Measurements from ENCODE around the gene TOR4A. TPM values are rescaled to one million over a fixed set of nuclear protein-coding genes. Genes with fewer than 3 reads are reported as not detected.
A peak's percentile ranks its signal among the peaks of the same experiment; 100 is the strongest.

TOR4A gene
- total RNA-seq, 1 donor from 2014 or later = 13.9 TPM

DNA sequence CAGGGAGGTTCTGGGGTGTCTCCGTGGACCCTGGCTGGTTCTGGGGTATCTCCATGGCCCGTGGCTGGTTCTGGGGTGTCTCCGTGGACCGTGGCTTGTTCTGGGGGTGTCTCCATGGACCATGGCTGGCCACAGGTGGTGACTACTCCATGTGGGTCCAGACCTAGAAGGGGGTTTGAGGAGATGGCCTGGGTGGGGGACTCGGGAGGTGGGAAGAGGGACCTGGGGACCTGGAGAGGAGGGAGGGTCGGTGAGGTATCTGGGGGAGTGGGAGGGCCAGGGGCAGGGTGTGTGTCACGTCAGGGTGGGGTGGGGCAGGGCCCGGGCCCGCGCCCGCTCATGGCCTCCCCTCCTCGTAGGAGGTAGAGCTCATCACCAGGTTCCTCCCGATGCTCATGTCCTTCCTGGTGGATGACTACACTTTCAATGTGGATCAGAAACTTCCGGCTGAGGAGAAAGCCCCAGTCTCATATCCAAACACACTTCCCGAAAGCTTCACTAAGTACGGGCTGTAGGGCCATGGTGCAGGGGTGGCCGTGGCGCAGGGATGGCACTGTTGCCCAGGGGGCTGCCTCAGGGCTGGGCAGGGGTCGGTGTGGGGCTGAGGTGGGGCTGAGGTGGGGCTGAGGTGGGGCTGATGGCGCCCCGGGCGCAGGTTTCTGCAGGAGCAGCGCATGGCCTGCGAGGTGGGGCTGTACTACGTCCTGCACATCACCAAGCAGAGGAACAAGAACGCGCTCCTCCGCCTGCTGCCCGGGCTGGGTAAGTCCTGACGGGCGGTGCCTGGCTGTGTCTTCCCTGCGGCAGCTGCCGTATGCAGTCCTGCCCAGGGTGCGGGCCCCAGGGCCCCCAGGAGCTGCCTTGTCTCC is 10.7 kb upstream of the TOR4A start:
- no peak for DNase-seq (ENCODE audit: low spot score)
- intact Hi-C loops (cut with DNase I) = no loop called here

DNA sequence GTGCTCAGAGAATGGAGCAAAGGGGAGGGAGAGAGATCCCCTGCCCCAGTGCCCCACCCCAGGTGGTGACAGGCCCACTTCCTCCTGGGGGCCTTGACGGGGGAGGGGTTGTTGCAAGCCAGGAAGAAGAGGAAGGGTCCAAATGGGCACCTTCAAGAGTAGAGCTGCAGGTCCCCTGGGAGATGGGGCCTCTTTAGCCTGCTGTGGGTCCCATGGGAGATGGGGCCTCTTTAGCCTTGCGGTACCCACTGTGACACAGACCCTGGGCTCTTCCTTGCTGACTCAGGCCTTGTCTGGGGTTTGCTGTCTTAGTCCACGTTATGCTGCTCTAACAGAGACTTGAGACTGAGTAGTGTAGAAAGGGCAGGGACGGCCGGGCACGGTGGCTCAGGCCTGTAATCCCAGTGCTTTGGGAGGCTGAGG is 9.6 kb upstream of the TOR4A start:
- no peak for DNase-seq (ENCODE audit: low spot score)
- intact Hi-C loops (cut with DNase I) = no loop called here

DNA sequence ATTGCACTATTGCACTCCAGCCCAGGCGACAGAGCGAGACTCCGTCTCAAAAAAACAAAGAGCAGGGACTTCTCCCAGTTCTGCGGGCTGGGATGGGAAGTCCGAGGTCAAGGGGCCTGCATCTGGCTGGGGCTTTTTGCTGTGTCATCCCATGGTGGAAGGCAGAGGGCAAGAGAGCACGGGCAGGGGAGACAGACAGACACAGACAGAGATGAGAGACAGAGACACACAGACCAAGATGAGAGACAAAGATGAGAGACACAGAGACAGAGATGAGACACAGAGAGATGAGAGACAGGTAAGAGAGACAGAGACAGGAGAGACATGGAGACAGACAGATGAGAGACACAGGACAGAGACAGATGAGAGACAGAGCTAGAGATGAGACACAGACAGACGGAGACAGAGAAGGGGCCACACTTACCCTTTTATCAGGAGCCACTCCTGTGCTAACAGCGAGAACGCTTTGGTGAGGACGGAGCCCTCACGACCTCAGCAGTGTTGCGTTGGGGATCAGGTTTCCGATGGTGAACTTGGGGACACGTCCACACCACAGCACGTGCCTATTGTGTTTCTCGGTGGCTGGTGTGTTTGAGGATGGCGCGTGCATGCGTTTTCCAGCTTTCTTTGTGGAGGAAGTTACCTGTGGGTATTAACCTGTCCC is 8.9 kb upstream of the TOR4A start:
- DNase-seq (ENCODE audit: low spot score) = no peak
- intact Hi-C loops (cut with DNase I) = no loop called here

DNA sequence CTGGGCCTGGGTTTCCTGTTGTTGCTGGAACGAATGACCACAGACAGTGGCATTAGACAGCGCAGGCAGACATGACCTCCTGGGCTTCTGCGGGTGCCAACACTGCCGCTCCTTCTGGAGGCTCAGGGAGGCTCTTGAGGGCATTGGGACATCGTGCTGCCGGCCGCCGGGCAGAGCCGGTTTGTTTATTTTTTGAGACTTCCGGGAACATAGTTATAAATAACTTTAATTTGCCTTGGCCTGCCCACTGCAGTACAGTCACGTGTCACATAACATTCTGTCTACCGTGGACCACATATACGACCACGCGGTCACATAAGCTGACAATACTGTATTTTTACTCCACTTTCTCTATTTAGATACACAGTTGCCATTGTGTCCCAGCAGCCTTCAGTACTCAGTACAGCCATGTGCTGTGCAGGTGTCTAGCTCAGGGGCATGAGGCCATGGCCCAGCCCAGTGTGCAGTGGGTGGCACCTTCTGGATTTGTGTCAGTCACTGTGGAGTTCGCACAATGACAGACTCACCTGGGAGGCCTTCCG is 8.2 kb upstream of the TOR4A start:
- no peak for DNase-seq (ENCODE audit: low spot score)
- intact Hi-C loops (cut with DNase I) = no loop called here

DNA sequence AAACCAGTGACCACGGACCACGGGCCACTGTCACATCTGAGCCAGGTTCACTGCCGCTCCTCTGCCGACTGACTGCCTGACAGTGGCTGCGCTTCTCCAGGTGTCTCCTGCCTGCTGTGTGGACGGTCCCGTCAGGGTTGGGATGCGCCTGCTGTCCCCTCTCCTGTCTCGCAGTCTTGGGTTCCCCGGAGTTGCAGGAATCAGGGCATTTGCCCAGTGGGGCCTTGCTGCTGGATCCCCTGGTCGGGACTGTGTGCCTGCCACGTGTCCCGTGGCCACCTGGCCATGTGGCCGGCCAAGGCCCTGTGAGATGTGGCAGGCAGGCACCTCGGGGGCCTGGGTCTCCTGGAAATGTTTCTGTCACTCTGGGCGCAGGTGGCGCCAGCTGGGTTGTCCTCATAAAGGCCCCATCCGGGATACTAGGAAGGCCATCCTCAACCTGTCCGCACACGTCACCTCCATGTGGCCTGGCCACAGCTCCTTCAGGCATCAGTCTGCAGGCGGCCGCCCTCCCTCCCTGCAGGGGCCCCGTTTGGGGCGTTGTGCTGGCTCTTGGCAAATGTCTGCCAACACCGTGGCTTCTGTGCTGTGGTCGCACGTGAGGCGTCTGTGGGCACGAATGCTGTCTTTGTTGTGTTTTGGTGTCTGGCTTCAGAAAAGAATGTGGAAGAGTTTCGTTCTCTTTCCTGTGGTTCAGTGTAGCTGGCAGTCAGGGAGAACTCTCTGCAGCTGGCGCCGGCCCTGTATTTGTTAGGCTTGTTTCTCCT is 6.4 kb upstream of the TOR4A start:
- no peak for DNase-seq (ENCODE audit: low spot score)
- intact Hi-C loops (cut with DNase I) = no loop called here

DNA sequence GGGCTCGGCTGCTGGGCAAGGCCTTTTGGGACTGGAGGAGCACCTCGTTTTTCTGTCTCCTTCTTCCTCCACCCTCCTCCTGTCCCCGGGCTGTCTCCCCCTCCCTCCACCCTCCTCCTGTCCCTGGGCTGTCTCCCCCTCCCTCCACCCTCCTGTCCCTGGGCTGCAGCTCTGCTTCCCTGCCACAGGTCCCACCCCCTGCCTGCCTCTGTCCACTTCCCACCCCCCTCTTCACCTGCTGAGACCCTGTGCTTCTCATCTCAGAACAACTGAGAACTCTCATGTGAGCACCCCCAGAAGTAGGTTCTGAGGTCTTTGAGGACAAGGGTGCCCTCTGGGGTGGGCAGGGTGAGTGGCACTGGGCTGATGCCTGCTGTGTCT is 5.8 kb upstream of the TOR4A start:
- no peak for DNase-seq (ENCODE audit: low spot score)
- intact Hi-C loops (cut with DNase I) = no loop called here

DNA sequence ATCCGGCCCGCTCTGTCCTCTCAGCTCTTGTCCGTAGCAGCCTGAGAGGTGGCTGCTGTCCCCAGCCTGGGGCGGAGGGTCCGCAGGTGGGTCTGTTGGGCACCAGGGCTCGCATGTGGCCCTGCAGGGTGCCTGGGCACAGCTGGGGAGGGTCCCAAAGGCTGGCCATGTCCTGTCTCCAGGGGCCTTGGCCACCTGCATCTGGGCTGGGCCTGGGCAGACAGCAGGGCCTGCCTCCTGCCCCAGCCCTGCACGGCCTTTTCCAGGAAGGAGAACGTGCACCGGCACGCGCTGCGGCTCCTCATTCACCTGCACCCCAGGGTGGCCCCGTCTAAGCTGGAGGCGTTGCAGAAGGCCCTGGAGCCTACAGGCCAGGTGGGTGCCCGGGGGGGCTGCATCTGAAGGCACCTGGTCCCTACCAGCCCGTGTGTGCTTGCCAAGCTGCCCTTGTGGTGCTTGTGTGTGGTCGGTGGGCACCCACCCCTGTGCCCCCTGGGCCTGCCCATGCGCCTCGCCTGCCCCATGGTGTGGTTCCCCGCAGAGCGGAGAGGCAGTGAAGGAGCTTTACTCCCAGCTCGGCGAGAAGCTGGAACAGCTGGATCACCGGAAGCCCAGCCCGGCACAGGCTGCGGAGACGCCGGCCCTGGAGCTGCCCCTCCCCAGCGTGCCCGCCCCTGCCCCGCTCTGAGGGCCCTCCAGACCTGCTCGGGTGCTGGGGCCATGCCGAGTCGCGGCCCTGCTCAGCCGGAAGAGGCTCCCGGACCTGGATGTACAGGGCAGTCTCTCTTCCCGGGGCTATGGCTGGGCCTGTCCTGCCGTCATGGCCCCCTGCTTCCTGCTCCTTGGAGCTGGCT is 5.1 kb upstream of the TOR4A start:
- intact Hi-C loops (cut with DNase I) = no loop called here
- DNase-seq (ENCODE audit: low spot score) = no peak

DNA sequence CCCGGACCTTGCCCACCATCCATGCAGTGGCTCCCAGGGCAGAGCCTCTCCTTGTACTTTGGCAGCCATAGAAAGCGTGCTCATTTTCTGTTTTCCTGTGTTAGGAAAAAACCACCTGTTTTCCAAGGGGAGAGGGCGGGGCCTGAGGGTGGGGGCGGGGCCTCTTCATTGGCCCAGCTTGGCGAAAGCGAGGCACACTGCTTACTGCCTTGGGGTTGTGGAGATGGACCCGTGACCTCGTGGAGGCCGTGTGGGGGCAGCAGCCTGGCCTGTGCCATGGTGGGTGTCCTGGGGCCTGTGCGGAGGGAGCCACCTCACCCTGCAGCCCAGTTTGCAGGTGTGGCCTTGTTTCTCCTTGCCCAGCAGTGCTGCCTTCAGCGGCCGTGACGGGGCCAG is 4.4 kb upstream of the TOR4A start:
- no peak for DNase-seq (ENCODE audit: low spot score)
- intact Hi-C loops (cut with DNase I) = no loop called here

DNA sequence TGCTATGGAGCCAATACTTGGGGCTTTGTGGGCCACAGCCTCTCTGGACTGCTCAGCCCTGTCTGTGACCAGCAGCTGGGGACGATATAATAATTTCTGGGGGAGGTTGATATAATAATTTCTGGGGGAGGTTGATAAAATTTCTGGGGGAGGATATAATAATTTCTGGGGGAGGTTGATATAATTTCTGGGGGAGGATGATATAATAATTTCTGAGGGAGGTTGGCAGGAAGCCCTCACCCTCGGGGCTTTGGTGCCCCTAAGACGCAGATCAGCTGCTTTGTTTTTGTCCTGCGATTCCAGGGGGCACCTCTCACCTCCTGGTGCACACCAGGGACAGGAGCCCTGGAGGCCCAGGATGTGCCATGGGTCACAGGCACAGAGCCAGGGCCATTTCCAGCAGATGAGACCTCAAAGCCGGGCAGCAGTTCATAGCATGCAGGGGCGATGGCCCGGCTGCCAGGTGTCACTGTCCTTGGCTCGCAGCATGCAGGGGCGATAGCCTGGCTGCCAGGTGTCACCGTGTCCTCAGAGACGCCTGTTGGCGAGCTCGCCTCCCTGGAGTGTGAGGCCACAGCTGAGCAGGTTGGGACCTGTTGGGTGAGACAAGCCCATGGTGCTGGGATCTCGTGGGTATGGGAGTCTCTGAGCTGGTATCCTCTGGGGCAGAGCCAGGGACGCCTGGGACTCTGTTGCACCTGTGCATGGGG is 3.8 kb upstream of the TOR4A start:
- intact Hi-C loops (cut with DNase I) = no loop called here
- DNase-seq (ENCODE audit: low spot score) = no peak

DNA sequence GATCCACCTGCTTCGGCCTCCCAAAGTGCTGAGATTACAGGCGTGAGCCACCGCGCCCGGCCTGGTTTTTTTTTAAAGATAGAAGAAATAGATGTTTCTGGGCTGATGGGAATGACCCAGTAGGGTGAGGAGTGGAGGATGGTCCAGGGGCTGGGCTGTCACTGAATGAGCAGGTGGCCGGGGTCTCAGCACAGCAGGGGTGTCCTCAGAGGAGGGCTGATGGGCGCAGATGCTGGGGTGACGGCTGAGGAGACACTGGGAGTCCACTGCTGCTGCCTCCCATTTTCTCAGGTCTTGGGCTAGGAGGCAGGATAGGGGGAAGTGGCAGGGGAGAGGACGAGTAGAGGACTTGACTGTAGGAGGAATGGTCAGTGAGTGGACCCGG is 2.3 kb upstream of the TOR4A start:
- intact Hi-C loops (cut with DNase I) = no loop called here

DNA sequence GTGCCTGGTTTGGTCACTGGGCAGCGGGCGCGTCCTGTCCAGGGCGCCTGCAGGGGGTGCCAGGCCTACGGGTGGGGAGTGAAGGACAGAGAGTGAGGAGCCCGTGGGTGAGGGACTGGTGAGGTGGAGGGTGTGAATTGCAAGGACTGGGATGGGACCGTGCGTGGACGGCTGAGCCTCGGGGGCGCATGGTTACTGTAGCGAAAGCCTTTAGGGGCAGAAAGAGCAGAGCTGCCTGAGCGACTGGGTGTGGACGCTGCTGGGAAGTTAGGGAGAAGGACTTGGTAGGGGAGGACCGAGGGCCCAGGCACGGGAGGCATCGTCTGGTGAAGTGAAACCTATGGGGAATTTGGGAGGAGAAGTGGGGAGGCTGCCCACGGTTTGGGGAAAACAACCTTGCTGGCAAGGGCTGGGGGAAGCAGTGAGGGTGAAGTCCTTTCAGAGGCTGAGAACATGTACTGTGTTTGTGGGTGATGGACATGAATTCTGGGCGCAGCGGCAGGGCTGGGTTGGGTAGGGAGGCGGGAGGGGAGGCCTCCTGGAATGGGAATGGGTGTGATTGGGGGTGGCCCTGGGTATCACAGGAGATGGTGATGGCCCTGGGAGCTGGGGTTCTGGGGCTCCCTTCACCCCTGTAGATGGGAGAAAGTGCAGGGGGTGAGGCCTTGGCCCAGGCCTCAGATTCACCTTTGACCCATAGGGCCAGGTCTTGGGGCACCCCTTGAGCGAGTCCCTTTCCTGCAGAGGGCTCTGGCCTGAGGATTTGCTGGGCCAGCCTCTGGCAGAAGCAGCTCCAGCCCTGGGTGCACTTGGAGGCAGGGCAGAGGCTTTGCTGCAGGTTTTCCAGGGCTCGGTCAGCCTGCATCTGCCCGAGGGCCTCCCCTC is 1.7 kb upstream of the TOR4A start:
- no peak for DNase-seq (ENCODE audit: low spot score)
- intact Hi-C loops (cut with DNase I) = no loop called here

More for the DNA sequence above, 2.3 kb upstream of the TOR4A start:
- DNase-seq (ENCODE audit: low spot score) = no peak

DNA sequence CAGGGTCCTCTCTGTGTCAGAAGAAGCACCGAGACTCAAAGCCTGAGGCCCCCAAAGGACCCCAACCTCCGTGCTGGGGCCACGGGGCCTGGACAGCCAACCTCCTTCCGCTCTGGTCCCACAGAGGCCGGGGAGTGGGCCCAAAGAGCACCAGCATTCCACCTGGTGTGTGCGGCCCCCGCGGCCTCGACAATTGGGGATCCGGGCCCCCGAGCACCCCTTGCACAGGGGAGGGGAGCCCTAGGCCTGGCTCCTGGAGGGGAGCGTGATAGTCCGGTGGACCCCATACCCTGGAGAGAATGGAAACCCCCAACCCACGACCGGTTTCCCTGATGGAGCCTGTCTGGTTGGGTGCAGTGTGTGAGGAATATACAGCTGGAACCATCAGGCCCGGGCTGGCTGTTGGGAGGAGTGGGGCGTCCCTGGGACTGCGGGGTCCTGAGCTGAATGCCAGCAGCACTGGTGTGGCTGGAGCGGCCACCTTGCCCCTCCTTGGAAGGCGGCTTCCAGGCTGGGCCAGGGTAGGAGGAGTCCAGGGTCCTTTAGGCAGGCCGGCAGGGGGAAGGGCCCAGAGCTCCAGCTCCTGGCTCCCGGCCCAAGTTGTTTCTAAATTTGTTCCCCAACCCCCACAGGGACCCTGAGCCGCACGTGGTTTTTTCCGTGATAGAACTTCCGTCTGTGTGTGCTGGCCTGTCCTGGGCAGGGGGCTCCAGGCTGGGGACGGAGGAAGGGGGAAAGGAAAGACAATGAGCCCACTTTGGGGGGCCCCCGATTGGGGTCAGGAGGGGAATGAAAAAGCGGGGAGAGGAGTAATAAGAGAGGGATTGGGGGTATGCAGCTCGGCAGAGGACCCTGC is 825 bp upstream of the TOR4A start:
- DNase-seq (ENCODE audit: low spot score) = peak; percentile 92
- intact Hi-C loops (cut with DNase I) = no loop called here

DNA sequence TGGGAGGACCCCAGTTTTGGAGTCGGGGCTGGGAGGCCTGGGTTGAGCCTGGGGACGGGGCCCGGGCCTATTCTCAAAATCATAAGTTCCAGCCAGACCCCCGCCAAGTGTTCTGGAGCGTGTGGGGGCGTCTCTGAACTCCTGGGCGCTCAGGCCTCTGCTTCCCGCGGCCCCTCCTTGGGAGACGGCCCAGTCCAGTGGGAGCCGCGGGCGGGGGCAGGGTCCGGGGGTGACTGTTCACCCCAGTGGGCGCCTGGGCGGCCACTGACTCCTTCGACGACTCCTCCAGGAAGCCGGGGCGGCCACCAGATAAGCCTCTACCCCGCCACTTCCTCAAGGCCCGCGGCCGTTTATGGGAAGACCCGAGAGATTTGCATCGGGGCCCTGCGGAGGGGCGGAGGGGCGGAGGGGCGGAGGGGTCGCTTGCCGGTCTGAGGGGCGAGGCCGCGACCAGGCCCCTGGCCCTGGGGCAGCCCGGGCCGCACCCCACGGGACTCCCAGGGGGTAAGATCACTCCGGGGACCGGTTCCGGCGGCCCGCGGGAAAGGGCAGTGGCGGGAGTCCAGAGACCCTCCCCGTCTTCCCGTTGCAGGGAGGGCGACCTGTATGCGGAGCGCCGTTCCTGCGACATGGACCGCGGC is 655 bp downstream of the TOR4A start:
- no peak for DNase-seq (ENCODE audit: low spot score)
- intact Hi-C loops (cut with DNase I) = no loop called here

DNA sequence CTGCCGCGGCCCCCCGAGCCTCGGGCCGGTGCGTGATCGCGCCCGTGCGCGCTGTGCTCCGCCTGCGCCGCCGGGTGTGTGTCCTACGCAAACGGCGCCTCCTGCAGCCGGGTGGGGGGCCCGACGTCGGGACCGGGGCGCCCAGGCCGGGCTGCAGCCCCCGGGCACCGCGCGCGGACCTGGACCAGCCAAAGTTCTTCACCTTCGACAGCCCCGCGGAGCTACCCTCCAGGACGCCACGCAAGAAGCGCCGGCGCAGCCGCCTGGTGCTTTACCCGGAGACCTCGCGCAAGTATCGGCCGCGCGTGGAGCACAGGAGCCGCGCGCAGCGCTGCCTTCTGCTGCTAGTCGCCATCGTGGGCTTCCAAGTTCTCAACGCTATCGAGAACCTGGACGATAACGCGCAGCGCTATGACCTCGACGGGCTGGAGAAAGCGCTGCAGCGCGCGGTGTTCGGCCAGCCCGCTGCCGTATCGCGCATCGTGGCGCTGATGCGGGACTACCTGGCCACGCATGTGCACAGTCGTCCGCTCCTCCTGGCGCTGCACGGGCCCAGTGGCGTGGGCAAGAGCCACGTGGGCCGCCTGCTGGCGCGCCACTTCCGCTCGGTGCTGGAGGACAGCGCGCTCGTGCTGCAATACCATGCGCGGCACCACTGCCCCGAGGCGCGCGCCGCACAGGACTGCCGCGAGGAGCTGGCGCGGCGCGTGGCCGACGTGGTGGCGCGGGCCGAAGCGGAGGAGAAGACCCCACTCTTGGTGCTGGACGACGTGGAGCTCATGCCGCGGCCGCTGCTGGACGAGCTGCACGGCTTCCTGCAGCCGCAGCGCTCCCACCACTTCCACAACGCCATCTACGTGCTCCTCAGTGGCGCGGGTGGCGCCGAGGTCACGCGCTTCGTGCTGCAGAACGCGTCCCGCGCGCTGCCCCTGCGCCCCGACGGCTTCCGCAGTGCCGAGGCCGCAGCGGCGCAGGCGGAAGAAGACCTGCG is 1.5 kb downstream of the TOR4A start:
- no peak for DNase-seq (ENCODE audit: low spot score)
- intact Hi-C loops (cut with DNase I) = no loop called here

All from cardiac septum (tissue), 1 donor.